PC-9 (cell line): ENCODE measurements around the gene PSMD1.

ENCODE experiments used
- EZH2 ChIP-seq: fragments of 200-600 bp; sonication (generic); IDR thresholded peaks from 2 replicates; pipeline ENCODE4 v1.8.0; 2017; ENCODE audit warnings: antibody characterized with exemption, low read depth
- TF ChIP-seq, protein P1 (sequence below): fragments of 200-600 bp; sonication (generic); conservative IDR thresholded peaks from 2 replicates; pipeline ENCODE4 v1.6.1; 2017; ENCODE audit warnings: mixed run types, antibody characterized with exemption, mild to moderate bottlenecking, moderate library complexity

GRCh38 chr2:231133365-231134099, 76.9 kb downstream of the PSMD1 start:
- TF ChIP-seq, protein P1, sequence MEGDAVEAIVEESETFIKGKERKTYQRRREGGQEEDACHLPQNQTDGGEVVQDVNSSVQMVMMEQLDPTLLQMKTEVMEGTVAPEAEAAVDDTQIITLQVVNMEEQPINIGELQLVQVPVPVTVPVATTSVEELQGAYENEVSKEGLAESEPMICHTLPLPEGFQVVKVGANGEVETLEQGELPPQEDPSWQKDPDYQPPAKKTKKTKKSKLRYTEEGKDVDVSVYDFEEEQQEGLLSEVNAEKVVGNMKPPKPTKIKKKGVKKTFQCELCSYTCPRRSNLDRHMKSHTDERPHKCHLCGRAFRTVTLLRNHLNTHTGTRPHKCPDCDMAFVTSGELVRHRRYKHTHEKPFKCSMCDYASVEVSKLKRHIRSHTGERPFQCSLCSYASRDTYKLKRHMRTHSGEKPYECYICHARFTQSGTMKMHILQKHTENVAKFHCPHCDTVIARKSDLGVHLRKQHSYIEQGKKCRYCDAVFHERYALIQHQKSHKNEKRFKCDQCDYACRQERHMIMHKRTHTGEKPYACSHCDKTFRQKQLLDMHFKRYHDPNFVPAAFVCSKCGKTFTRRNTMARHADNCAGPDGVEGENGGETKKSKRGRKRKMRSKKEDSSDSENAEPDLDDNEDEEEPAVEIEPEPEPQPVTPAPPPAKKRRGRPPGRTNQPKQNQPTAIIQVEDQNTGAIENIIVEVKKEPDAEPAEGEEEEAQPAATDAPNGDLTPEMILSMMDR, result no peak
- no peak for TF ChIP-seq EZH2
